ENCODE measurements around the gene ASCL5. TPM values are rescaled to one million over a fixed set of nuclear protein-coding genes. Genes with fewer than 3 reads are reported as not detected.
A peak's percentile ranks its signal among the peaks of the same experiment; 100 is the strongest.

Gene ASCL5
- total RNA-seq, 1 experiment from 2014 or later, result 0.15 TPM

GRCh38 chr1:201157949-201158348, 31.0 kb upstream of the ASCL5 start:
- no peak for DNase-seq
- no peak overlapping the region for H4K5ac ChIP-seq (ENCODE audit: insufficient read length, low read depth, low read length)
- H4K20me1 ChIP-seq (ENCODE audit: control insufficient read depth, insufficient read depth, insufficient read length), result peaks cover 2% of the 10 kb centered on the region
- no peaks in the 10 kb centered on the region for H3K9me3 ChIP-seq (ENCODE audit: control insufficient read depth, low read depth, low read length)
- H3K9ac ChIP-seq (ENCODE audit: extremely low read depth, insufficient read length, low read length), result no peak overlapping the region
- no peak overlapping the region for H3K4ac ChIP-seq (ENCODE audit: low read depth, low read length)
- no peak overlapping the region for H4K8ac ChIP-seq (replicated peaks; ENCODE audit: insufficient read length, low read depth, low read length)
- no peak overlapping the region for H3K14ac ChIP-seq (ENCODE audit: insufficient read depth, low read length)
- H3K4me1 ChIP-seq (ENCODE audit: insufficient read depth, low read length), result peaks cover 4% of the 10 kb centered on the region; the same call in 1 of the 2 replicates
- H3K79me2 ChIP-seq (ENCODE audit: insufficient read depth, low read length), result no peaks in the 10 kb centered on the region
- H3K79me1 ChIP-seq (ENCODE audit: insufficient read depth, low read depth, low read length, poor library complexity, severe bottlenecking), result no peaks in the 10 kb centered on the region
- H3K27me3 ChIP-seq (ENCODE audit: insufficient read depth, low read length), result no peaks in the 10 kb centered on the region
- no peak overlapping the region for H3K18ac ChIP-seq (ENCODE audit: insufficient read length, low read depth, low read length)
- H3K27ac Mint-ChIP-seq, result peak overlapping the region in 1 of 3 experiments; percentile 12; a peak in 1 of 7 replicates
- H3K23me2 ChIP-seq (ENCODE audit: insufficient read length, low read depth, low read length, poor library complexity, severe bottlenecking), result no peaks in the 10 kb centered on the region
- H2BK120ac ChIP-seq (ENCODE audit: low read depth, low read length, poor library complexity, severe bottlenecking), result no peak overlapping the region
- no peak overlapping the region for H3K4me2 ChIP-seq (ENCODE audit: insufficient read depth, insufficient read length, low read length)
- H2BK5ac ChIP-seq (ENCODE audit: insufficient read length, low read length), result no peak overlapping the region
- H3K27ac ChIP-seq (ENCODE audit: insufficient read length, low read depth, low read length), result no peak overlapping the region
- no peak overlapping the region for H2AFZ ChIP-seq (ENCODE audit: low read length)
- peaks cover 0 to 4% (median 0%) of the 10 kb centered on the region in 3 experiments; a peak in 2 of 7 replicates for H3K36me3 Mint-ChIP-seq (ENCODE audit: insufficient read depth in 1 of 3, low read depth in 3 of 3)
- no peak overlapping the region for H2BK12ac ChIP-seq (ENCODE audit: insufficient read length, low read depth, low read length)
- H3K9me3 Mint-ChIP-seq, result no peaks in the 10 kb centered on the region
- no peak overlapping the region for H3T11ph ChIP-seq (ENCODE audit: low read length)
- H2BK15ac ChIP-seq (ENCODE audit: low read depth, low read length), result no peak overlapping the region
- peaks cover 5% of the 10 kb centered on the region; the same call in 1 of the 2 replicates for H3K27me3 Mint-ChIP-seq (ENCODE audit: low read depth)
- no peak overlapping the region for H2BK20ac ChIP-seq (ENCODE audit: low read depth, low read length, poor library complexity, severe bottlenecking)
- no peak overlapping the region for H3K56ac ChIP-seq (ENCODE audit: insufficient read length, low read depth, low read length)
- no peak overlapping the region for H3K4me3 Mint-ChIP-seq
- H4K91ac ChIP-seq (ENCODE audit: insufficient read length, low read depth, low read length), result no peak overlapping the region
- H2AK5ac ChIP-seq (ENCODE audit: insufficient read length, low read length), result no peak overlapping the region
- WGBS (ENCODE audit: extremely low coverage, insufficient read length, low lambda C conversion rate), result no CpG with 5 or more reads among the region's 2 CpGs
- no peak overlapping the region for H3K23ac ChIP-seq (ENCODE audit: insufficient read length, low read depth, low read length)
- TF ChIP-seq CTCF (conservative IDR thresholded peaks at IDR 0.05), result no peak
- H3K4me1 Mint-ChIP-seq, result peaks cover 14 to 17% of the 10 kb centered on the region in 2 experiments
